Coronary artery (tissue), 2 donors: ENCODE results near the gene GMIP.
"Not testable (repeated sequence)": the region's sequence is repeated elsewhere in the genome, so short reads cannot be mapped to it uniquely, and the experiment has no call there.

Experiments used
- DNase-seq: peaks from one replicate; pipeline ENCODE4 v3.0.0-alpha.2; 2017; ENCODE audit warnings: low spot score
- H3K27ac ChIP-seq, 2 donors: fragments of 200-600 bp; sonication (generic); one replicate each; pipeline ENCODE4 v1.5.1; 2016 to 2019
- H3K4me3 ChIP-seq: fragments of 200-600 bp; sonication (generic); 2 replicates; pipeline ENCODE4 v1.5.1; 2016; ENCODE audit warnings: mild to moderate bottlenecking, moderate library complexity
- CTCF ChIP-seq: fragments of 200-600 bp; sonication (generic); IDR thresholded peaks from one replicate; pipeline ENCODE4 v1.5.1; 2019; ENCODE audit warnings: antibody characterized with exemption

Gene GMIP

GRCh38 chr19:19602136-19602712, 41.2 kb downstream of the GMIP start:
- no peak overlapping the region for H3K4me3 ChIP-seq
- DNase-seq, result no peak
- no peak overlapping the region for H3K27ac ChIP-seq
- TF ChIP-seq CTCF, result no peak

- H3K27ac ChIP-seq, result no peak overlapping the region
- no peak overlapping the region for H3K4me3 ChIP-seq
- no peak for DNase-seq
- TF ChIP-seq CTCF, result no peak
Measured at GRCh38 chr19:19600793-19601330, 42.6 kb downstream of the GMIP start.

DNA sequence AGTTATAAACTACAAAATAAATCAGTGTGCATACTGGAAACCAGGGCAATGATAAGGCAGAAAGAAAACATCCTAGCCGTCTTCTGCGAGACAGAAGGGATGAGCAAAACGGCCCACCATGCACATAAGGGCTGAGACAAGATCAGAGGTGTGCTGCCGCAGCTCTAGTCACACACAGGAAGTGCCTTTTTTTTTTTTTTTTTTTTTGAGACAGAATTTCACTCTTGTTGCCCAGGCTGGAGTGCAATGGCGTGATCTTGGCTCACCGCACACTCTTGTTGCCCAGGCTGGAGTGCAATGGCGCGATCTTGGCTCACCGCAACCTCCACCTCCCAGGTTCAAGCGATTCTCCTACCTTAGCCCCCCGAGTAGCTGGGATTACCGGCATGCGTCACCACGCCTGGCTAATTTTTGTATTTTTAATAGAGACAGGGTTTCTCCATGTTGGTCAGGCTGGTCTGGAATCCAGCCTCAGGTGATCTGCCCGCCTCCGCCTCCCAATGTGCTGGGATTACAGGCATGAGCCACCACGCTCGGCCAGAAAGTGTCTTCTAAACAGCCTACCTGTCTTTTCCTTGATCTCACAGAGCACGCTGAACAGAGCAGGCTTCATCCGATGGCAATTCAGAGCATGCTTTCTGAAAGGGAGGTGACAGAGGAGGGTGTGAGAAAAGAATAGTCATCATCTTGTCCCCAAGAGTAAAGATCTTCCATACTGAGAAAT, 44.6 kb downstream of the GMIP start:
- H3K27ac ChIP-seq, result peak overlapping the region in 1 of 2 donors; percentile 7

GRCh38 chr19:19597809-19598306, 45.6 kb downstream of the GMIP start:
- H3K27ac ChIP-seq, result no peak overlapping the region
- H3K4me3 ChIP-seq, result no peak overlapping the region
- no peak for TF ChIP-seq CTCF
- no peak for DNase-seq

More for the DNA sequence above, 44.6 kb downstream of the GMIP start:
- not testable (repeated sequence) for H3K4me3 ChIP-seq, DNase-seq

- H3K27ac ChIP-seq, result no peak overlapping the region
- no peak for DNase-seq
- TF ChIP-seq CTCF, result no peak
- no peak overlapping the region for H3K4me3 ChIP-seq
Measured at GRCh38 chr19:19595171-19595701, 48.2 kb downstream of the GMIP start.

GRCh38 chr19:19594381-19594780, 49.1 kb downstream of the GMIP start:
- Histone ChIP-seq H3K27ac (no peak overlapping the region), H3K4me3 (no peak overlapping the region)
- TF ChIP-seq CTCF, result no peak
- DNase-seq, result no peak

- H3K4me3 ChIP-seq, result no peak overlapping the region
- DNase-seq, result no peak
- no peak overlapping the region for H3K27ac ChIP-seq
- TF ChIP-seq CTCF, result no peak
Measured at GRCh38 chr19:19592690-19593089, 50.8 kb downstream of the GMIP start.
